ENCODE data around the gene PAX5. TPM values are rescaled to one million over a fixed set of nuclear protein-coding genes. Genes with fewer than 3 reads are reported as not detected.

The PAX5 gene
- total and polyA plus RNA-seq, 4 donors = 0.08 to 2.3 (median 0.40) TPM

GRCh38 chr9:36986468-36987408, 47.3 kb downstream of the PAX5 start:
- Histone ChIP-seq H3K4me3 (no peak overlapping the region), H3K27me3 (ENCODE audit: control insufficient read depth in 3 of 3, insufficient read depth in 3 of 3, low read length in 2 of 3) (peaks cover 21 to 83% (median 62%) of the 10 kb centered on the region in 3 donors), H3K9me3 (ENCODE audit: control insufficient read depth in 4 of 4, insufficient read depth in 3 of 4, low read length in 3 of 4) (peaks cover 0 to 17% (median 4%) of the 10 kb centered on the region in 4 donors), H3K27ac (ENCODE audit: low read depth in 1 of 2, low read length in 1 of 2) (no peak overlapping the region), H3K4me1 (ENCODE audit: control insufficient read depth in 5 of 5, insufficient read depth in 5 of 5, low read length in 5 of 5) (peaks cover 0 to 6% (median 3%) of the 10 kb centered on the region in 5 donors), H3K36me3 (ENCODE audit: control insufficient read depth in 4 of 4, insufficient read depth in 4 of 4, low read length in 4 of 4) (no peaks in the 10 kb centered on the region), H3K9ac (ENCODE audit: insufficient read depth in 1 of 2, low read length in 2 of 2) (no peak overlapping the region)
- WGBS, 2 donors = 4 to 5% methylated on average over 65 of the region's 65 CpGs
- DNase-seq (no peak), ATAC-seq (ENCODE audit: insufficient read depth, low FRiP score) (no peak)
- no peak for TF ChIP-seq CTCF (IDR thresholded peaks at IDR 0.05; ENCODE audit: control extremely low read depth, extremely low read depth)

- Histone ChIP-seq H3K9me3 (ENCODE audit: control insufficient read depth in 4 of 4, insufficient read depth in 3 of 4, low read length in 3 of 4) (peaks cover 0 to 13% (median 0%) of the 10 kb centered on the region in 4 donors), H3K36me3 (ENCODE audit: control insufficient read depth in 4 of 4, insufficient read depth in 4 of 4, low read length in 4 of 4) (no peaks in the 10 kb centered on the region), H3K27ac (ENCODE audit: low read depth in 1 of 2, low read length in 1 of 2) (no peak overlapping the region), H3K27me3 (ENCODE audit: control insufficient read depth in 3 of 3, insufficient read depth in 3 of 3, low read length in 2 of 3) (peaks cover 26 to 86% (median 66%) of the 10 kb centered on the region in 3 donors), H3K4me1 (ENCODE audit: control insufficient read depth in 5 of 5, insufficient read depth in 5 of 5, low read length in 5 of 5) (peaks cover 0 to 6% (median 3%) of the 10 kb centered on the region in 5 donors), H3K4me3 (no peak overlapping the region), H3K9ac (ENCODE audit: insufficient read depth in 1 of 2, low read length in 2 of 2) (no peak overlapping the region)
- ATAC-seq (ENCODE audit: insufficient read depth, low FRiP score) (no peak), DNase-seq (no peak)
- 1 to 3% methylated on average over 59 to 70 of the region's 70 CpGs for WGBS, 2 donors
- TF ChIP-seq CTCF (IDR thresholded peaks at IDR 0.05; ENCODE audit: control extremely low read depth, extremely low read depth) = no peak
Measured at GRCh38 chr9:36985769-36986467, 48.1 kb downstream of the PAX5 start.

GRCh38 chr9:36985061-36985768, 48.9 kb downstream of the PAX5 start:
- no peak overlapping the region for H3K9ac ChIP-seq (ENCODE audit: insufficient read depth in 1 of 2, low read length in 2 of 2)
- H3K9me3 ChIP-seq (ENCODE audit: control insufficient read depth in 4 of 4, insufficient read depth in 3 of 4, low read length in 3 of 4) = peaks cover 0 to 9% (median 0%) of the 10 kb centered on the region in 4 donors
- peaks cover 0 to 6% (median 3%) of the 10 kb centered on the region in 5 donors for H3K4me1 ChIP-seq (ENCODE audit: control insufficient read depth in 5 of 5, insufficient read depth in 5 of 5, low read length in 5 of 5)
- peaks cover 26 to 84% (median 66%) of the 10 kb centered on the region in 3 donors for H3K27me3 ChIP-seq (ENCODE audit: control insufficient read depth in 3 of 3, insufficient read depth in 3 of 3, low read length in 2 of 3)
- 28 to 33% methylated on average over 15 of the region's 15 CpGs for WGBS, 2 donors
- DNase-seq = no peak
- H3K36me3 ChIP-seq (ENCODE audit: control insufficient read depth in 4 of 4, insufficient read depth in 4 of 4, low read length in 4 of 4) = no peaks in the 10 kb centered on the region
- H3K27ac ChIP-seq (ENCODE audit: low read depth in 1 of 2, low read length in 1 of 2) = no peak overlapping the region
- TF ChIP-seq CTCF (IDR thresholded peaks at IDR 0.05; ENCODE audit: control extremely low read depth, extremely low read depth) = no peak
- ATAC-seq (ENCODE audit: insufficient read depth, low FRiP score) = no peak
- no peak overlapping the region for H3K4me3 ChIP-seq
